Adrenal gland (tissue), 5 donors: ENCODE results near the gene PRKAR1B.

ENCODE experiments used
- POLR2A ChIP-seq, 2 donors: fragments of 450-650 bp; IDR thresholded peaks; one replicate each; pipeline ENCODE4 v1.6.1; 2017; ENCODE audit warnings: antibody characterized with exemption in 2 of 2, mild to moderate bottlenecking in 2 of 2, moderate library complexity in 1 of 2
- TF ChIP-seq, protein P1 (sequence below), 6 experiments: fragments of 450-650 bp in 4 of 6; fragments of 200-600 bp in 2 of 6; sonication (generic) in 1 of 6; IDR thresholded peaks; 1 replicate in 5 of 6; 2 replicates in 1 of 6; pipeline versions ENCODE4 v1.5.1 to v1.8.0; 2016 to 2021; ENCODE audit warnings: antibody characterized with exemption in 6 of 6, mild to moderate bottlenecking in 2 of 6, moderate library complexity in 1 of 6
- donor health status: DM: no; HTN: no; CAD: no.

DNA sequence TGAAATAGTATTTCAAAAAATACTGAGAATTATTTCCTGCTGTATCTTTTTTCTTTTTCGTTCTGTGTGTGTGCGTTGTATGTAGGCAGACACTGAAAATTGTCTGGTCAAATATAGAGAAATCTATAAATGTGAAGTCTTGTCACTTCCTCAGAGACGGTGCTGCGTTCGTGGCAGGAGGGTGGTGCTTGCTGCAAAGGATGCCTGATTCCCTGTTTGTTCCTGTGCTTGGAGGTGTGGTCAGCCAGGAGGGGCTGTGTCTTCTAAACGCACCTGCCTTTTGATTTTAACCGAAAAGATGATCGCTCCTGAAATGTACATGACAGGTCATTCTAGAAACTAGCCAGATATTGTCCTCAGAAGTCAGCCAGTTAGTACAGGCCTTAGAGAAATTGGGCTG is 32.5 kb upstream of the PRKAR1B start:
- TF ChIP-seq, protein P1, sequence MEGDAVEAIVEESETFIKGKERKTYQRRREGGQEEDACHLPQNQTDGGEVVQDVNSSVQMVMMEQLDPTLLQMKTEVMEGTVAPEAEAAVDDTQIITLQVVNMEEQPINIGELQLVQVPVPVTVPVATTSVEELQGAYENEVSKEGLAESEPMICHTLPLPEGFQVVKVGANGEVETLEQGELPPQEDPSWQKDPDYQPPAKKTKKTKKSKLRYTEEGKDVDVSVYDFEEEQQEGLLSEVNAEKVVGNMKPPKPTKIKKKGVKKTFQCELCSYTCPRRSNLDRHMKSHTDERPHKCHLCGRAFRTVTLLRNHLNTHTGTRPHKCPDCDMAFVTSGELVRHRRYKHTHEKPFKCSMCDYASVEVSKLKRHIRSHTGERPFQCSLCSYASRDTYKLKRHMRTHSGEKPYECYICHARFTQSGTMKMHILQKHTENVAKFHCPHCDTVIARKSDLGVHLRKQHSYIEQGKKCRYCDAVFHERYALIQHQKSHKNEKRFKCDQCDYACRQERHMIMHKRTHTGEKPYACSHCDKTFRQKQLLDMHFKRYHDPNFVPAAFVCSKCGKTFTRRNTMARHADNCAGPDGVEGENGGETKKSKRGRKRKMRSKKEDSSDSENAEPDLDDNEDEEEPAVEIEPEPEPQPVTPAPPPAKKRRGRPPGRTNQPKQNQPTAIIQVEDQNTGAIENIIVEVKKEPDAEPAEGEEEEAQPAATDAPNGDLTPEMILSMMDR (IDR thresholded peaks at IDR 0.05) = no peak
- TF ChIP-seq POLR2A (IDR thresholded peaks at IDR 0.05) = no peak
